ENCODE data around the gene SLC3A2. TPM values are rescaled to one million over a fixed set of nuclear protein-coding genes. Genes with fewer than 3 reads are reported as not detected.

Gene SLC3A2
- total RNA-seq, 1 donor from 2014 or later = 104 TPM

DNA sequence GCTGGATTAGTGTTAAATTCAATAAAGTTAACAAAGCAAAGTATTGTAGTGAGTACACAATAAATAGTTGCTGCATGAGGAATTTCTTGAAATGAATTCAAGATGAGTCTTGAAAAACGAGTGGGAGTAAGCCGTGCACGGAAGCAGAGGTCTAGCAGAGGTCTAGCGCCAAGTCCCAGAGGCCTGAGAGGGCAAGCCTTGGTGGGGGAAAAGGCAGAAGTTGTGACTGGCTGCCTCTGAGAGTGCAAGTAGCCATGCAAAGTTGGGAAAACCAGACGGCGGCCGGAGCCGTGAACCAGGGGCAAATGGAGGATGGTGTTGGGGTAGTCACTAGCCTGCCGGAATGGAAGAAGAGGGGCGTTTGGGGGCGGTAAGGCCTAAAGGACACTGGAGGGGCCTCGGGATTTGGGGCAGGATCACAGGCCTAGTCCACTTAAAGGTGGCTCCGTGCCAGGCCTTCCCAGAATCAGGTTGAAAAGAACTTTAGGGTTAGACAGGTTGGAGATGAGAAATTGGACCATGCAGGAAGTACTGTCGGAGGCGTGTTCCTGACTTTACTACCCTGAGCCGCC is 379 bp upstream of the SLC3A2 start:
- DNase-seq (ENCODE audit: low spot score) = peak; percentile 45

DNA sequence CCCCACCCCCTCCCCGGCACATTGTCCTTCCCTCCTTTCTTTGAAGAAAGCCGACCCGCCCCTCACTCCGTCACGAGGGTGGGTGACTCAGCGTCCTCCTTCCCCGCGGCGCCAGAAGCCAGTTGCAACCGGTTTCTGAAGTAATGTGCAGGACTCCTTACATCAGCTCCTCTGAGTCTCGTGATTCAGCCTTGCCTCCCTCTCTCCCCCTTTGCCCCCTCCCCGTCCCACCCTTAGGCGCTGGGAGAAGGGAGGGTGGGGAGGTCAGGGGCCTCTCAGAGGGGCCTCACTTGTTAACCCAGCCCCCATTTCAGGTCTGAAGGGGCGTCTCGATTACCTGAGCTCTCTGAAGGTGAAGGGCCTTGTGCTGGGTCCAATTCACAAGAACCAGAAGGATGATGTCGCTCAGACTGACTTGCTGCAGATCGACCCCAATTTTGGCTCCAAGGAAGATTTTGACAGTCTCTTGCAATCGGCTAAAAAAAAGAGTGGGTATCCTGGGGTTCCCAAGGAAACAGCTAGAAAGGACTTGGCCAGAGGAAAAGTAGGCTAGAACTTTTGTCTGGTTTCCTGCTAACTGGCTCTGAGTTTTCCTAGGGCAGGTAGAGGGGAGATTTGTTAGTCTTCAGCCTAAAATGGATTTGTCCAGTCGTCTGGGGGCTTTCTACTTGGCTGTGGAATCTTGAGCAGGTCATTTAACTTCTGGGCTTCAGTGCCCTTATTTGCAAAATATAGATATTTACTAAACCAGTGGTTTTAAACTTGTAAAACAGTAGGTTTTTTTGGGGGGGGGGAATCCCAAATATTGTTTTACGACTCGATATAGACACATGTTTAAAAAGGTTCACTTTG is 1.1 kb downstream of the SLC3A2 start:
- DNase-seq (ENCODE audit: low spot score) = peak; percentile 96

DNA sequence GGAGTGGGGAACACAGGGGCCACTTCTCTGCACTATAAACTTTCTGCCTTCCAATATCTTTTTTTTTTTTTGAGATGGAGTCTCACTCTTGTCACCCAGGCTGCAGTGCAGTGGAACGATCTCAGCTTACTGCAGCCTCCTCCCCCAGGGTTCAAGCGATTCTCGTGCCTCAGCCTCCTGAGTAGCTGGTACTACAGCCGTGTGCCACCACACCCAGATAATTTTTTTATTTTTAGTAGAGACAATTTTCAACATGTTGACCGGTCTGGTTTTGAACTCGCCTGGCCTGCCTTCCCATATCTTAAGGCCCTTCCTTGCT is 1.7 kb downstream of the SLC3A2 start:
- no peak for DNase-seq (ENCODE audit: low spot score)

DNA sequence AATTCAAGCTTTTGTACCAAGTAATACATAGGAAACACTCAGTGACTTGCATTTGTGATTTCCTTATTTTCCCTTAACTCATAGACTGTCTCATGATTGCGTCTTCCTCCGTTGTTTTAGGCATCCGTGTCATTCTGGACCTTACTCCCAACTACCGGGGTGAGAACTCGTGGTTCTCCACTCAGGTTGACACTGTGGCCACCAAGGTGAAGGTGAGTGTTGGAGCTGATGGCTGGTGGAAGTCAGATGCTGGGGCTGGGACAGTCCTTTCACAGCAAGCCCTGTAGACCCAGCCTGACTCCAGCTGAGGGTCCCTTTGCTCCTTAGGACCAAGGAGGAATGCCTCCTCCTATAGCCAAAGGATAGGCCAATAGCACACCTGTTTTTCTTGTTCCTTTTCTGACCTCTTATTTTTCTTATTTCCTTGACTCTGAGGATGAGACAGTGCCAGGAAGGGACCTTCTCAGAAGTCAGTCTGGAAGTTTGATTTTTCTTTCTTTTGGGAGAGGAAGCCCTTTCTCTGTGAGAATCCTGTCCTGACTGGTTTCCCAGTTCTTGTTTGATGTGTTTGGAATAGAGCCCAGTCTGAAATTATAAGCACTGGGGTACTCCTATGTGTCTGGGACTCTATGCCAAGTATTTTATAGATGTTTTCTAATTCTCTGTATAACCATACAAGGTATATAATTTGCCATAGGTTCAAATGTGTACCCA is 2.2 kb downstream of the SLC3A2 start:
- no peak for DNase-seq (ENCODE audit: low spot score)

GRCh38 chr11:62883673-62884072 is 3.0 kb downstream of the SLC3A2 start:
- no peak for DNase-seq (ENCODE audit: low spot score)

- DNase-seq (ENCODE audit: low spot score) = no peak
These were observed 4.5 kb downstream of the SLC3A2 start for GRCh38 chr11:62885137-62885750.

GRCh38 chr11:62888406-62888805 is 7.7 kb downstream of the SLC3A2 start:
- DNase-seq (ENCODE audit: low spot score) = no peak

DNA sequence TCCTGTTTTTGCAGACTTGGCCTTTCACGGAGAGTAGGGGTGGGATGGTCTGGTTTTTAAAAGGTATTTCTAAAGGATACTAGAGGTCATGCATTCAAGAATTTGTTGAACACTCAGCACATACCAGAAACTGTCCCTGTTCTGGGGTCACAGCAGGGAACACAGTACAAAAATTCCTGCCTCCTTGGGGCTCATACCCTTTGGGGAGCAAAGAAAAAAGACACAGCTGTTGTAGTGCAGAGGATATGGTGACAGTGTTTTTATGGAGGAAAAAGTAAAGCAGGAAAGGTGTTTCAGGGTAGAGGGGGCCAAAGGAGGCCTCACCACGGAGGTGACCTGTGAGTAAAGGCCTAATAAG is 8.4 kb downstream of the SLC3A2 start:
- no peak for DNase-seq (ENCODE audit: low spot score)

- no peak for DNase-seq (ENCODE audit: low spot score)
These were observed 9.1 kb downstream of the SLC3A2 start for GRCh38 chr11:62889484-62890437.

DNA sequence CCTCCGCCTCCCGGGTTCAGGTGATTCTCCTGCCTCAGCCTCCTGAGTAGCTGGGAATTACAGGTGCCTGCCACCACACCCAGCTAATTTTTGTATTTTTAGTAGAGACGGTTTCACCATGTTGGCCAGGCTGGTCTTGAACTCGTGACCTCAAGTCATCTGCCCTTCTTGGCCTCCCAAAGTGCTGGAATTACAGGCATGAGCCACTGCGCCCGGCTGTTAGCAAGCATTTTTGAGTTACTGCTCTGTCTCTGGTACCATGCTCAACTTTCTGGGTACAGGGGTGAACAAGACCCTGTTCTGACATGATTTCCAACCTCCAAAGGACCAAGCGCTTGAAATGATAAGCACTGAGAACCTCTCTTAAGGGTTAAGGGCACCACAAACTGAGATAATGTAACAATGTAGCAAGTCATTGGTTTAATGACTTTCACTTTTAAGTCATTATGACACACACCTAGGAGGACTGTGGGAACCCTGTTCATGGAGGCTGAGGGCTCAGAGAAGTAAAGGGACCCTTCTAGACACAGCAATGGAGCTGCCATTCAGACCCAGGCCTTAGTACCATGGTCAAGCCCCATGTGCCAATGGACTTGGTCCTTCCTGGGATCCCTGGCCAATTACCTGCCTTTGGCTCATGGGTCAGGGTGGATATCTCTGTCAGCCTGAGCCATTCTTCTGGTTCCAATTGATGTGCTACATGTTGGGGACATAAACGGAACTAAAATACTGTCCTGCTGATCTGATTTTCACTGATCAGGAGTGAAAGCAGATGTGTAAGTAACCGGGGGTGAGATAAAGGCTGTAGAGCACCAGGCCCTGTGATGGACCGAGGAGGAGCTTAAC is 11.6 kb downstream of the SLC3A2 start:
- no peak for DNase-seq (ENCODE audit: low spot score)

- no peak for DNase-seq (ENCODE audit: low spot score)
These were observed 14.8 kb downstream of the SLC3A2 start for GRCh38 chr11:62895501-62895900.

DNA sequence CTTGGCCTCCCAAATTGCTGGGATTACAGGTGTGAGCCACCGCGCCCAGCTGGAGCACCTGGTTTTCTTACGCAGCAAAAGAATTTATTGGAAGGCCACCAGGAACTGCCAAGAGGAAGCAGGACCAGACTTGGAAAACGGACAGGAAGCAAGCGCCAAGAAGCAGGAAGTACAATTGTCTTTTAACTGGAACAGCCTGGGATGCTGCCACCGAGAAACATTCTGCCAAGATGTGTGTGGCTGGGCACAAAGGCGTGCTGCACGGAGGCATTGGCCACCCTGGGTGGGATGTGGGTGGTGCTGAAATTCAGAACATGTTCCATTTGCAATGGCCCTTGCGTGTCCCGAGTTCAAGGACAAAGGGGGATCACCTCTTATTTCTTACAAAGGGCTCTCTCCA is 15.4 kb downstream of the SLC3A2 start:
- DNase-seq (ENCODE audit: low spot score) = no peak

GRCh38 chr11:62897311-62897710 is 16.6 kb downstream of the SLC3A2 start:
- DNase-seq (ENCODE audit: low spot score) = no peak

DNA sequence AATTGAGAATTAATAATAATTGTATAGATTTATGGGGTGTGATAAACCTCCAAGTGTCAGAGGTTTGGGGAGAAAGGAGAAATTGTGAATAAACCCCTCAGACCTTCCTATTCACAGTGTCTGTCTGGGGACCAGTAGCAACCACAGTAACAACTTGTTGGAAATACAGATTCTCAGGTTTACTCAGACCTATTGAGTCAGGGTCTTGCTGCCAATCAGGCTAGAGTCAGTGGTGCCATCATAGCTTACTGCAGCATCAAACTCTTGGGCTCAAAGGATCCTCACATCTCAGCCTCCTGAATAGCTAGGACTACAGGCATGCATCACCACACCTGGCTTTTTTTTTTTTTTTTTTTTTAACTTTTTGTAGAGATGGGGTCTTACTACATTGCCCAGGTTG is 17.3 kb downstream of the SLC3A2 start:
- DNase-seq (ENCODE audit: low spot score) = no peak

GRCh38 chr11:62902932-62903331 is 22.2 kb downstream of the SLC3A2 start:
- no peak for DNase-seq (ENCODE audit: low spot score)

DNA sequence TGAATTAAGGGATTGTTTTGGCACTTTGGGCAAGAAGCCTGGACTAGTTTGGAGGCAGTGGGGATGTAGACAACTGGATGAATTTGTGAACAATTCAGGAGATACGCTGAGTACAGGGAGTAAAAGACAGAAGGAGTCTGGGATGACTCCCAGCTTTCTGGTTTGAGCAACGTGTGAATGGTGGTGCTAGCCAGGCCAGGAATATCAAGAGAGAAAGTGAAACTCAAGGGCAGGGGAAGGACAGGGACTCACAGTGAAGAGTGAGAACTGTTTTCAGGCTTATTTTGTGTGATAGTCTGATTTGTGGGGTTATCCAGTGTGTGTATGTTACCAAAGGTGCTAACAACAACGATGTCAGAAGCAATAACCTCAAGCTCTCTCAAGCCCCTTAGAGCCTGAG is 24.6 kb downstream of the SLC3A2 start:
- no peak for DNase-seq (ENCODE audit: low spot score)

GRCh38 chr11:62905927-62906531 is 25.3 kb downstream of the SLC3A2 start:
- peak; percentile 82 for DNase-seq (ENCODE audit: low spot score)

- no peak for DNase-seq (ENCODE audit: low spot score)
These were observed 27.9 kb downstream of the SLC3A2 start for GRCh38 chr11:62908468-62909072.

- peak; percentile 78 for DNase-seq (ENCODE audit: low spot score)
These were observed 28.6 kb downstream of the SLC3A2 start for GRCh38 chr11:62909107-62909894.

Data from mucosa of gallbladder (tissue), 1 donor.